Measurements from ENCODE around the gene GMEB1.

GMEB1 gene

DNA sequence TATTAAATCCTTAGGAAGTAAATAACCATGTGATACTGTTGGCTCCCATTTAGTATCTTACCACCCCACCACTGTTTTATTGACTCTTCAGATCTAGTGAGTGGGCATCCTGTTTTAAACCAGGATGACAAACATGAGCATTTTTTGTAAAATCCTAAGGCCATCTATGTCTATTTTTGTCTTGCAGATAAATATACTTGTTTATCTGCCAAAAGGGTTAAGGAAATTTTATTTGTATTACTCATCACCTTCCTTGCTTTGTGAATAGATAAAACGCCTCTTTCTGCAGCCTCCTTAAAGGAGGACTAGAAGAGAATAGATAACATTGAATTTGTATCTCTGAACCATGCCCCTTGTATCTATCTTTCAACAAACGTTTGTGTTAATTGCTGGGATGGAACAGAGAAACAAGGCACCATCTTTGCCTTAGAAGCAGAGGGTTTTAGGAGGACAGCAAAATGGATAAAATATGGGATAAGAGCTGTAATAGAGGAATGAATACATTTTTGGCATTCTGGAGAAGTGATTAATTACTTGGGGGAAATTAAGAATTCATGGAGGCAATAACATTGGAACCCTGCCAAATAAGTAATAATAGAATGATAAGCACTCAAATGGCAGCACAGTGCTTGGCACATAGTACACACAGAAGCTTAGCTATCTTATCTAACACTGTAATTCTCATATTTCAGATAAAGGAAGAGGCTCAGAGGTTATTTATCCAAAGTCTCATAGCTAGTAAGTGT is 82.9 kb downstream of the GMEB1 start:
- no peak for DNase-seq

DNA sequence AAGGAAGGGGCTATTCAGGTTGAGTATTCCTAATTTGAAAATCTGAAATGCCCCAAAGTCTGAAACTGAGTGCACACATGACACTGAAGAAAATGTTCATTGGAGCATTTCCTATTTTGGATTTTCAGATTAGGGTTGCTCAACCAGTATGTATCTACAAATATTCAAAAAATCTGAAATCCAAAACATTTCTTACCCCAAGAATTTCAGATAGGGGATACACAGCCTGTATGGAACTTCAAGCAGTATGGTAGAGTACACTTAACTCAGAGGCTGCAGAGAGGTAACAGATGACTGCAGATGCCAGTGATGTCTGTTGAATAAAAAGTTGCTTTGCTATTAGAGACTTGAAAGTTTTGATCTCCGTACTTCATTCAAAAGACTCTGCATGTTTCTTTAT is 87.1 kb downstream of the GMEB1 start:
- DNase-seq, result no peak

GRCh38 chr1:28756846-28757245 is 88.3 kb downstream of the GMEB1 start:
- DNase-seq, result no peak

DNA sequence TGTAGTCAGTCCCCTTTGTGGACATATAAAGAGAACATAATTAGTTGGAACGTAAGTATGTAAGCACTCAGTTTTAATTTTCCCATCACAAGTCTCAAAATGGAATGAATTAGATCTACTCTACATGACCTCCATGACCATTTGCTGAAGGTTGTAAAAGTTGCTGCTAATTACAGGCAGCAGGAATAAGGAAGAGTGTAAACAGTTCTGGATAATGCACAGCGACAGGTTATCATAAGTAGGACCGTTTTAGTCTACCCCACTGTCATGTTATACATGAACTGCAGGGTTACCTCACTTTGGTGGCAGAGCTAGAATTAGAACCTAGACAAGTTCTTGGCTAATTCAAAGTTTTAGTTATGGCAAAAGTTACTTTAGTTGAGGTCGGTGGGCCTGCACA is 89.8 kb downstream of the GMEB1 start:
- no peak for DNase-seq

DNA sequence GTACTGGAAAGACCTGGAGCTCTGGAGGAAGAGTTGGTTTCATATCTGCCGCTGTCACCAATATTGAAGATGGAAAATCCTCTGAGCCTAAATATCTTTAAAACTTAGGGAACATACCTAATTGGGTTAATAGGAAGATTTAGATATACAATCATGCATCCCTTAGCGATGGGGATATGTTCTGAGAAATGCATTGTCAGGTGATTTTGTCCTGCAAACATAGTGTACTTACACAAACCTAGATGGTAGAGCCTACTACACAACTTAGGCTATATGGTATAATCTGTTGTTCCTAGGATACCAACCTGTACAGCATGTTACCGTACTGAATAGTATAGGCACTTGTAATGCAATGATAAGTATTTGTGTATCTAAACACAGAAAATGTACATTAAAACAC is 90.7 kb downstream of the GMEB1 start:
- DNase-seq, result no peak

GRCh38 chr1:28761189-28761588 is 92.6 kb downstream of the GMEB1 start:
- DNase-seq, result no peak

GRCh38 chr1:28766532-28767183 is 98.1 kb downstream of the GMEB1 start:
- DNase-seq, result no peak
